ENCODE data around the gene KIFAP3. TPM values are rescaled to one million over a fixed set of nuclear protein-coding genes. Genes with fewer than 3 reads are reported as not detected.

The KIFAP3 gene
- total RNA-seq, 2 donors from 2014 or later: 17.1 to 37.3 TPM

GRCh38 chr1:169928438-169929209 is 145.9 kb downstream of the KIFAP3 start:
- Histone ChIP-seq H3K4me1 (replicated peaks) (no peaks in the 10 kb centered on the region), H3K27me3 (replicated peaks; ENCODE audit: insufficient read depth) (no peaks in the 10 kb centered on the region), H3K9me3 (no peaks in the 10 kb centered on the region), H3K4me3 (no peak overlapping the region), H3K36me3 (no peaks in the 10 kb centered on the region), H3K27ac (no peak overlapping the region)
- peak in 3 of 4 experiments; percentile 57 to 77 (median 77) for TF ChIP-seq CTCF (IDR thresholded peaks at IDR 0.05)
- TF ChIP-seq POLR2A (IDR thresholded peaks at IDR 0.05): no peak
- no peak for TF ChIP-seq POLR2AphosphoS5 (IDR thresholded peaks at IDR 0.05)
- no peak for DNase-seq (ENCODE audit: low spot score)
- WGBS: 47% methylated on average over 6 of the region's 6 CpGs
- intact Hi-C loops (cut with DNase I): loop anchor here (5.0 kb wide), 1 partner anchor 959 kb away; no protein-coding TSS in a partner anchor

- TF ChIP-seq POLR2AphosphoS5 (IDR thresholded peaks at IDR 0.05) (no peak), CTCF (IDR thresholded peaks at IDR 0.05) (no peak), POLR2A (IDR thresholded peaks at IDR 0.05) (no peak)
- Histone ChIP-seq H3K27me3 (replicated peaks; ENCODE audit: insufficient read depth) (no peaks in the 10 kb centered on the region), H3K4me3 (no peak overlapping the region), H3K9me3 (no peaks in the 10 kb centered on the region), H3K36me3 (no peaks in the 10 kb centered on the region), H3K4me1 (replicated peaks) (no peaks in the 10 kb centered on the region), H3K27ac (no peak overlapping the region)
- DNase-seq (ENCODE audit: low spot score): no peak
- intact Hi-C loops (cut with DNase I): loop anchor here (5.0 kb wide), 1 partner anchor 962 kb away; no protein-coding TSS in a partner anchor
- WGBS: 34% methylated on average over 3 of the region's 3 CpGs
These were observed 148.7 kb downstream of the KIFAP3 start for GRCh38 chr1:169925505-169926482.

- H3K4me3 ChIP-seq: no peak overlapping the region
- no peaks in the 10 kb centered on the region for H3K27me3 ChIP-seq (replicated peaks; ENCODE audit: insufficient read depth)
- no peak overlapping the region for H3K27ac ChIP-seq
- TF ChIP-seq CTCF (IDR thresholded peaks at IDR 0.05) (no peak), POLR2A (IDR thresholded peaks at IDR 0.05) (no peak), POLR2AphosphoS5 (IDR thresholded peaks at IDR 0.05) (no peak)
- DNase-seq (ENCODE audit: low spot score): no peak
- no peaks in the 10 kb centered on the region for H3K9me3 ChIP-seq
- H3K36me3 ChIP-seq: no peaks in the 10 kb centered on the region
- WGBS: 48% methylated on average over 2 of the region's 2 CpGs
- intact Hi-C loops (cut with DNase I): loop anchor here (5.0 kb wide), 1 partner anchor 962 kb away; no protein-coding TSS in a partner anchor
- no peaks in the 10 kb centered on the region for H3K4me1 ChIP-seq (replicated peaks)
These were observed 149.7 kb downstream of the KIFAP3 start for GRCh38 chr1:169924829-169925228.

- Histone ChIP-seq H3K27me3 (replicated peaks; ENCODE audit: insufficient read depth) (no peaks in the 10 kb centered on the region), H3K9me3 (no peaks in the 10 kb centered on the region), H3K27ac (no peak overlapping the region), H3K36me3 (no peaks in the 10 kb centered on the region), H3K4me3 (no peak overlapping the region), H3K4me1 (replicated peaks) (no peaks in the 10 kb centered on the region)
- 96% methylated on average over 2 of the region's 2 CpGs for WGBS
- intact Hi-C loops (cut with DNase I): no loop called here
- TF ChIP-seq POLR2AphosphoS5 (IDR thresholded peaks at IDR 0.05): no peak
- no peak for TF ChIP-seq CTCF (IDR thresholded peaks at IDR 0.05)
- no peak for TF ChIP-seq POLR2A (IDR thresholded peaks at IDR 0.05)
- no peak for DNase-seq (ENCODE audit: low spot score)
These were observed 150.4 kb downstream of the KIFAP3 start for GRCh38 chr1:169924063-169924462.

Measured in prostate gland (tissue), 2 donors.